Measurements from ENCODE around the gene CATSPER2.
"Not testable (repeated sequence)": the region's sequence is repeated elsewhere in the genome, so short reads cannot be mapped to it uniquely, and the experiment has no call there.

The CATSPER2 gene

GRCh38 chr15:43648649-43649429 is at the start of gene CATSPER2:
Gene CATSPER2 (minus strand): TSS chr15:43648844. CDS start chr15:43648061, 783 bp downstream.
- DNase-seq: no peak

- not testable (repeated sequence) for DNase-seq
Measured at GRCh38 chr15:43693148-43694022, 44.7 kb upstream of the CATSPER2 start, which contains the start of gene CKMT1A. Gene CKMT1A (plus strand): TSS chr15:43693859. CDS start chr15:43694051, 192 bp downstream.

DNA sequence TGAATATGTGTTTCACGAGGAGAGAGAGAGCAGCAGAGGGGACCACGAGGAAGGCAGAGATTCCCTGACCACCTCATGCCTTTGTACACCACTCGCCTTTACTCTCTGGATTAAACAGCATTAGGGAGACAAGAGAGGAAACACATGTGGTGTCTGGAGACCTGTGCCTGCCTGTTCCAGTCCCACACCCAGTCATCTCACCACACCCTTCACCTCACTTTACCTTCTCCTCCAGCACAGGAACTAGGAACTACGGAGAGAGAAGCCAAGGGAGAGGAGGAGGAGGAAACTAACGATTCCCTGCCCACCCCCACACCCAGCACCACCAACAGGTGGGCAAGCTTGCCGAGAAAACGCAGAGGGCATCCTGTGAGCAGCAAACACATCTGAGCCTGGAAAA is 44.0 kb upstream of the CATSPER2 start:
- not testable (repeated sequence) for DNase-seq

DNA sequence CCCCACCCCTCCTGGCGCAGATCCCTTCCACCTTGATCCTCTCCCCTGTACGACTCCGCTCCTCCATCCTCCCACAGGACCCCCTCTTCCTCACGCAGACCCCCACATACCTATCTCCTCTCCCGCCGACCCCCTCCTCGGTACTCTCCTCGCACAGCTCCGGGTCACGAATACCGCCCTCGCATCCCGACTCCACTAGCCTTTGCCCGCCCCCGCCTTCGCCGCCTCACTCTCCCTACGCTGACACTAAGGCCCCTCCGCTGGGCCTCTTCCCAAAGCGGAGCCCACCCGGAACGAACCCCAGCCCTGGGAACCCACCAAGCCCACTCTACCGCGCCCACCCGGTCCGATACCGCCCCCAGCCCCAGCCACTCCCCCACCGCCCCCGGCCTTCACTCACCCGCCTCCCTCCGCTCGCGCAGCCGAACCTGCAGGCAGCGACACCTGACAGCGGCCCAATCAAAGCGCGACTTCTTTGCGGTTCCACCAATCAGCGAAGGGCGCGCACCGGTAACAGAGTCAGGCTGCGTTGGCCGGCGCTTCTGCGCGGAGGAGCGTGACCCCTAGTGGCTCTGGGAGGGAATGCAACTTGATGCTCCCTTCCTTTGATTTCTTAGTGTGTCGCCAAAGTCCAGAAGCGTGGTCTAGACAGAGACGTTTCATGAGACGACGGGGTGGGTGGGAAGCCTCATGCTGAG is 41.1 kb upstream of the CATSPER2 start:
- DNase-seq: not testable (repeated sequence)

DNA sequence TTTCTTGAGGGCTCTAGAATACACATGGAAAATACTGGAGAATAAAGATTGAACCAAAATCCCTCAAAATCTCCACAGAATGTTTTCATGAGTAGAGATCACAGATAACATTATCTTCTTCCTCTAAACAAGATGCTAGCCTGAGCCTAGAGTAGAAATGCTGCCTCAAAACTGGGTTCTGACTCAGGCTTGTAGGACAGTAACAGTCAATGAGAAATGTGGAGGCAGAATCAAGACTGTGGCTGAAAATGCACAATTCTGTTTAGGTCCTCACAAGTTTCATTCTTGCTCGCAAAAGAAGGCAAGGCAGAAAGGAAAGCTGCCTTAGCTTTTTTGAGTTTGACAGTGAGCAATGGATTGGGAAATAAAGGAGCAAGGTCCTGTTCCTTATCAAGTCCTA is 25.5 kb upstream of the CATSPER2 start:
- DNase-seq: not testable (repeated sequence)

DNA sequence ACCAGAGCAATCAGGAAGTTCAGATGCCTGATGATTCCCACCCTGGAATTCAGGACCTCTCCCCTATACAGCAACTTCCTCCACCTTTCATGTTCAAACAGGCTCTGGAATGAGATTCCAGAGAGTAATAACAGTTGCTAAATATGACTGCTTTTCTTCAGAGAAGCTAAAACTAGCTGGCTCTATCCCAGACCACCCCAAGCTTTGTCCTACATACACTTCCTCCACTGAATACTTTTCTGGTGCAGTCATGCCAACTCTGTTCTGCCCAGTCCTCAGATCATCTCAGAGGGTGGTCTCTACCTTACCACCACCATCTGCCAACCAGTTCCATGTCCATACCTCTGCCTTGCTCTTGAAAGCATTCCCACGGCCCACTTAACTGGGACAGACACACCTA is 17.5 kb upstream of the CATSPER2 start:
- not testable (repeated sequence) for DNase-seq

GRCh38 chr15:43663333-43663732 is 14.7 kb upstream of the CATSPER2 start:
- DNase-seq: not testable (repeated sequence)

GRCh38 chr15:43662293-43662692 is 13.6 kb upstream of the CATSPER2 start:
- not testable (repeated sequence) for DNase-seq

DNA sequence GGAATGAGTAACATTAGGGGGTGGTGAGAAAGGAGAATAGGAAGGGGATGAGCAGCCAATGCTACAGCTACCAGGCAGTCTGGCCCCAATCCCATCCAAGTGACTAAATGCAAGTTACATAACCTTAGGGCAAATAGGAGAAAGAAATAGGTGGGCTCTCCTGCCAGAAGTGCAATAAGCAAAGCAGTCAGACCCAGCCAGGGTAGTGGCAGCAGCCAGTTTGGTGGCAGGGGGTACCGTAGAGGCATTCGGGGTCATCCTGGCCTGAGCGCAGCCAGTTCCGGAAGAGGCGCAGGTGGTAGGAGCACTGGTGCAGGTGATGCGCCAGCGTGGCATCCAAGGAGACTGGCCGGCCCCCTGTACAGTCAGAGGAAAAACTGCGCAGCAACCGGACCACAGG is 11.1 kb upstream of the CATSPER2 start:
- not testable (repeated sequence) for DNase-seq

DNA sequence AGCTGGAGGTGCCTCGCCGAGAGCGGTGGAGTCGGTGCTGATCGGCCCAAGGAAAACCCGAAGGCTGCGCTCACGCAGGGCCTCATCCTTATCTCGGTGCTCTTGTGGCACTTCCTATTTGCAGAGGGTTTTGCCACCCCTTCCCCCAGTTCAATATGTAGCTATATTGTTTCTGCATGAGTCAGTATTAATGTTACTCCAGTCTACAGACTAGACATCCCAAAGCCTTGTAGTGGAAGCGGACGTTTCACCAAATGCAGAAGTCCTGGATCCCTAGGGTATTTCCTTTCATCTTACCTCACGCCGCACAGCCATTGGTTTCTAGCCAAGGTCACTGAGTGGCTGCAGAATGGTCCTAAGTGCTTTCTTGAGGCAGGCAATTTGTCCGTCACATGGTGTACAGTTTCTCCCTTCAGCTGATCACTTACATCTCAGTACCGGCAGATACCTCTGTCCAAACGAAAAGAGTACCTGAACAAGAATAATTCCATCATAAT is 834 bp upstream of the CATSPER2 start:
- DNase-seq: not testable (repeated sequence)

DNA sequence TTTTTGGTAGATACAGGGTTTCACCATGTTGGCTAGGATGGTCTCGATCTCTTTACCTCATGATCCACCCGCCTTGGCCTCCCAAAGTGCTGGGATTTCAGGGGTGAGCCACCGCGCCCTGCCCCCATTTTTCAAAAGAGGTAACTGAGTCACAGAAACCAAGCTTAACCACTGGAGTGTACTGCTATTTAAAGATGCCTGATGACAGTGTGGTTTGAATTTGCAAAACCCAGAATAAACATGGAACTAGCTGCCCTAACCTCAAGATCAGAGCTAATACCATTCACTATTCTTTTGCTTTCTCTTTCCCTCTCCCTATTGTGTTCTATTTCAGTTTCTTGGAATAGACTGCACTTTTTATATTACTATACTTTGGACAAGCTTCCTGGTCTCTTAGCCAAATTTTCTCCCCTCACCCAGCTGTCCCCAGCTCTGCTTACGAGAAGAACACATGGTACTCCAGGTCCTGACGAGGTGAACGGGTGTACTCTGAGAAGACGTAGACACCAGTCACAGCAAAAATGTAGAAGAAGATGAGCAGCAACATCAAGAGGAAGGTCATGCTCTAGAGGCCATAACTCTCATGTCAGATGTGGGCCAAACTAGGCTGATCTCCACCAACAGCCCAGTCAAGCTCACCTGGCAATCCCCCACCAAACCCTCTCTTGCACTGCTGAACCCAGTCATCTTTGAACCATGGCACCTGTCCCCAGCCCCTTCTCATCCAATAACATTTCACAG is 10.0 kb downstream of the CATSPER2 start:
- not testable (repeated sequence) for DNase-seq

DNA sequence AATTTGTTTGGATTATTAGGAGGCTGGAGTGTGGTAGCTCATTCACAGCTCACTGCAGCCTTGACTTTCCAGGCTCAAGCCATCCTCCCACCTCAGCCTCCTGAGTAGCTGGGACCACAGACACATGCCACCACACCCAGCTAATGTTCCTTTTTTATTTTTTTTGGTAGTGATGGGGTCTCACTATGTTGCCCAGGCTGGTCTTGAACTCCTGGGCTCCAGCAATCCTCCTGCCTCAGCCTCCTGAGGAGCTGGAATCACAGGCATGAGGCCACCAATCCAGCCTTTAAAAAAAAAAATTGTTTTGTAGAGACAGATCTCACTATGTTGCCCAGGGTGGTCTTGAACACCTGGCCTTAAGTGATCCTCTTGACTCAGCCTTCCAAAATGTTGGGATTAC is 21.7 kb downstream of the CATSPER2 start:
- not testable (repeated sequence) for DNase-seq

DNA sequence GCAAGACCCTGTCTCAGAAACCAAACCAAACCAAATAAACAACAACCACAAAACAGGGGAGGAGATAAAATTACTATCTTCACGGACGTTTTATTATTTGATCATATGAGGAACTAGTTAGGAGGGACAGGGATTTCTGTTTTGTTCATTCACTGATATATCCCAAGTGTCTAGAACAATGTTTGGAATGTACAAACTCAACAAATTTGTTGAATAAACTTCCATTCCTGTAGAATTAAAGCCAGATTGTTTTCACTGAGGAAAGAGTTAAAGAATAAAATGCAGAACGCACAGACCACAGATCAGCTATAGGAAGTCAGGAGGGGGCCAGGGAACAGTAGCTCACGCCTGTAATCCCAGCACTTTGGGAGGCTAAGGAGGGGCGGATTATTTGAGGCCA is 23.5 kb downstream of the CATSPER2 start:
- no peak for DNase-seq

DNA sequence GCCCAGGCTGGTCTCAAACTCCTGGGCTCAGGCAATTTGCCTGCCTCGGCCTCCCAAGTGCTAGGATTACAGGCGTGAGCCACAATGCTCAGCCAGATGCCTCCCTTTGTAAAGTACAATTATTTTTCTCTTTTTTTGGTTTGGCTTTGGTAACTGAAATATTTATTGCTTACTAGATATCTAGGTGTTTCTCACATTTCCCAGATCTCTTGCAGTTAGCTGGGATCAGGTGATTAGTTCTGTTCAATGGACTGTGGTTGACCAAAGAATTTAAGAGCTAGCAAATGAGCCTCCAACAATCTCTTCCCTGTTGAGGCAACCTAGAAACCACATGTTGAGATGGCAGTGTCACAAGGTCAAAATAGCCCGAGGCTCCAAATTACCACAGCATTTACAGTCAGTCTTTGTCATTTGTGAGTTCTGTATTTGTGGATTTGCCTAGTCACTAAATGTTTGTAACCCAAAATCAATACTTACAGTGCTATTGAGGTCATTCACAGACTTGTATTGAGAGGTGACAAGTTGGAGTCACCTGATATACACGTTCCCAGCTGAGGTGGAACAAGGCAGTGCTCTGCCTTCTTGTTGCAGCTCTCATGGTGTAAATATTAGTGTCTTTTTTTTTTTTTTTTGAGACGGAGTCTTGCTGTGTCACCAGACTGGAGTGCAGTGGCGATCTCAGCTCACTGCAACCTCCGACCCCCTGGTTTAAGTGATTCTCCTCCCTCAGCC is 26.4 kb downstream of the CATSPER2 start:
- not testable (repeated sequence) for DNase-seq

DNA sequence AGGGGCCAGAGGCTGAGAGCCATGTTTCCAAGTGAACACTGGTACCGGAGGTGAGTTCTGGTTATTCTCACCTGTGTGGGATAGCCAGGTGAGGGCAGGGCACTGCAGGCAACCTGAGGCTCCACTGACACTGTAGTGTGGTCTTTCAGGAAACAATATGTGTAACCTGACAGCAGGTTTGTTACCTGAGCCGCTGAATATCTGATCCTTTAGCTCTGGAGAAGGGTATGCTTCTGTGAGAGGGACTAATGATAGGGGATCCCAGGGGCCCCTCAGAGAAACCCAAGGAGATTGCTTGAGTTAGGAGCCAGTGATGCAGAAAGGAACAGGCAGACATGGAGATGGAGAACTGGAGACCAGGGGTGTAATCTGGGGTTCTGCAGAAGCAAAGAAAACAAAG is 29.9 kb downstream of the CATSPER2 start, which contains the start of gene STRC:
Gene STRC, minus strand, starts transcription at position 101 of the 400 bp plus-strand sequence. Its CDS starts 78 bp downstream, at position 23.
- not testable (repeated sequence) for DNase-seq

GRCh38 chr15:43617750-43618149 is 30.9 kb downstream of the CATSPER2 start:
- not testable (repeated sequence) for DNase-seq

- DNase-seq: not testable (repeated sequence)
Measured at GRCh38 chr15:43602233-43602632, 46.4 kb downstream of the CATSPER2 start.

DNA sequence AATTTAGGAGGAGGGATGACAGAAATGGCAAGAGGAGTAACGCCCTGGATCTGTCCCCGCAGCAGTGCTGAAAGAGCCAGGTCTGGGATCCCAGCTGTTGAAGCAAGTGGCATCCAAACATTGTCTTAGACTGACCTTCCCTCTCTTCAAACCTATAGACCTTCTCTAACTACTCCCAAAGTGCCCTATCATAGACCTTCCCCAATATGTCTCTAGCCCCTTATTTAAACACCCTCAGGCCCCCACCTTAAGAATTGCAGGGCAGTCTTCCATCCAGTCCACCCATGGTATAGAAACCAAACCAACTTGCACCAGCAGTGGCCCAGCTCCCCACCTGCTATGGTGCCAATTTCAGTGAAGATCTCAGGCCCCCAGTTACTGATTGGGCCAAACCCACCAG is 48.4 kb downstream of the CATSPER2 start:
- DNase-seq: not testable (repeated sequence)

DNA sequence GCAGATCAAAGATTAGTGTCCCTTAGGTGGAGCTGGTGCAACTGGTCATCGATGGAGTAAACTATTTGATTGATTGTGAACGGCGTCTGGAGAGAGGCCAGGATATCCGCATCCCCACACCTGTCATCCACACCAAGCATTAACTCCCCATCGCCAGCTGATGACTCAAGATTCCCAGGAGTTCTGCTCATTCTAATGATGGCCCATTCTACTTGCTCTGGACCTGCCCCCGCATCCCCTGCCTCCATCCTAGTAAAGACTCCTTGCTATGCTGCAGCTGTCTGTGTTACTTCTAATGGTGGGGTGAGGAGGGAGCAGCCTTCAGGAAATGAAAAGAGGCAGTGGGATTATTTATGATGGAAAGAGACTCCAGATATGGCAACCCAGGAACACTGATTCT is 49.5 kb downstream of the CATSPER2 start:
- not testable (repeated sequence) for DNase-seq

GRCh38 chr15:43593328-43594190 is 55.1 kb downstream of the CATSPER2 start, which contains the start of gene CKMT1B:
Gene CKMT1B (plus strand): TSS chr15:43594027. CDS start chr15:43594219, 192 bp downstream.
- DNase-seq: not testable (repeated sequence)

Data from activated T-cell treated with anti-CD3 and anti-CD28 coated beads, Interleukin-2, amount 50 U/mL, for 1 hour (primary cell).